NCI-H1417 (cell line): ENCODE results near the gene MEGF6.

Experiments used
- DNase-seq, 3 experiments: peaks; one replicate each; lab custom pipeline; 2025; lab: John Stamatoyannopoulos, UW

Gene MEGF6

DNA sequence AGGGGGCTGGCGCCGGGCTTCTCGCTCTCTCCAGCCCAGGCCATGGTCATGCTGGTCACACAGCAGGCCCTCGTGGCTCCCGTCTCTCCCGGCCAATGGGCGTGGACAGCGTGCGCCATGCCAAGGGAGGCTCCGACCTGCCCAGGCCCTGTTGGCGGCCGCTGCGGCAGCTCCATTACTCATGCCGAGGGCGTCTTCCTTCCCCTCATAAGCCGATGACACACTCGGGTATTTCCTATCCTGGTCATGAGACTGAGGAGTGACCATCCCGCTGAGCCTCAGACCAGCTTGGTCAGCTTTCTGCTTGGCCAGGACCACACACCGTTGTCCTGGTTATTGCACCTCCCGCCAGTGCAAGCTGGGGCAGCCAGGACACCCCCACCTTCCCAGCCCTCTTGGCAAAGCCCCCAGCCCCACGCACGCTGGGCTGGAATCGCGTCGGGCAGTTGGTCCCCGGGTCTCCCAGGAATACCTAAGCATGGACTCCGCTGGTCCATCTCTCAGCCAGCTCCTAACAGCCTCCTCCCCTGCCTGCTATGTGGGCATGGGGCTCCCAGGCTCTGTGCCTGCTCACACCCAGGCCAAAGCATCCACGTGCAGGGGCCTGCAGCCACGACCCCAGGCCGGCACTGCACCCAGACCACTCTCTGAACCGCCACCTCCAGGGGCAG lies 107.0 kb downstream of the MEGF6 start:
- no peak for DNase-seq

DNA sequence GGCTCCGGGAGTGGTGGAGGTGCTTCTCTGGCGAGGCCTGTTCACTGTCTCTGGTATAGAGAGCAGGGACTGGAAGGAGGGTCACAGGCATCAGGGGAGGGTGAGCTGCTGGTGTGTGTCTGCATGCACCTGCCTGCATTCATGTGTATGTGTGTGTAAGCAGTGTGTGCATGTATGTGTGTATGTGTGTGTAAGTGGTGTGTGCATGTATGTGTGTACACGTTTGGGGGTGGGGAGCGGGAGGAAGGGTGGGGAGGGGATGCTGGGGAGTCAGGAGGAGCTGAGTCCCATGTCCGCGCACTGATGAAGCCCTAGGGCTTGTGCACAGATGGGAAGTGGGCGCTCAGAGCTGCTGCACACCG lies 107.8 kb downstream of the MEGF6 start:
- DNase-seq = no peak

DNA sequence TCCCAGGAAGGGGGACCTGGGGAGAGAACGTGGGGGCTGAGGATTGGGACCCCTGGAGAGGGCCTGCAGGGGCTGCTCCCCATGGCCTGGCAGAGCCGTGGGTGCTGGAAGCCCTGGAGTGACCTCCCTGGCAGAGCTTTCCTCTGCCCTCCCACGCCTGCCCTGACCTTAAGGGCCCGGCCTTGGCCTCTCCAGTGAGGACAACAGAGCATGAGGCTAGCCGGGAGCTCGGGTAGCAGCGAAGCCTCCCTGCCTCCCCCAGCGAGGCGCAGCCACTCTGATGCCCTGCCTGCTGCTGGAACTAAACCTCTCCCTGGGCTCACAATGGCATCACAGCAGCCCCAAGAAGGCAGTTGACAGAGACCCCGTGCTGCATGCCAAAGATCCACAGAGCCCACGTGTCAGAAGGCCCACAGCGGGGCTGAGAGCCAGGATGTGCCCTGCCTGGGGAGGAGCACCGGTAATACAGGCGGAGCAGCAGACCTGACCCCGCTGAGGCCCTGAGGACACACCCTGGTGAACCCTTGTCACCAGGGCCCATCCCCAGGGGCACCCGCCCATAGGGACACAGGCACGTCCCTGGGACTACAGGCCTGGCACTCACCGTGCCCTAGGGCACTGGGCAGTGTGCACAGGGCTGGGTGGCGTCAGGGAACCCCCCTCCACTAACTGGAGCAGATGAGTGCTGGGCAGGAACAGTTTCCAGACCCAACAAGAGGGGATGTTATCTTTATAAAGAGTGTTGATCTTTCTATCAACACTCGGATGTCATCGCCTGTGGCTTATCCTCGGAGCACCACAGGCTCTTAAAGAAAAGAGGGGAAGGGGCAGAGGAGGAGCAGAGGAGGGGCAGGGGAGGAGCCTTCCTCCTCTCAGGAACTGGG lies 108.4 kb downstream of the MEGF6 start:
- DNase-seq = no peak

DNA sequence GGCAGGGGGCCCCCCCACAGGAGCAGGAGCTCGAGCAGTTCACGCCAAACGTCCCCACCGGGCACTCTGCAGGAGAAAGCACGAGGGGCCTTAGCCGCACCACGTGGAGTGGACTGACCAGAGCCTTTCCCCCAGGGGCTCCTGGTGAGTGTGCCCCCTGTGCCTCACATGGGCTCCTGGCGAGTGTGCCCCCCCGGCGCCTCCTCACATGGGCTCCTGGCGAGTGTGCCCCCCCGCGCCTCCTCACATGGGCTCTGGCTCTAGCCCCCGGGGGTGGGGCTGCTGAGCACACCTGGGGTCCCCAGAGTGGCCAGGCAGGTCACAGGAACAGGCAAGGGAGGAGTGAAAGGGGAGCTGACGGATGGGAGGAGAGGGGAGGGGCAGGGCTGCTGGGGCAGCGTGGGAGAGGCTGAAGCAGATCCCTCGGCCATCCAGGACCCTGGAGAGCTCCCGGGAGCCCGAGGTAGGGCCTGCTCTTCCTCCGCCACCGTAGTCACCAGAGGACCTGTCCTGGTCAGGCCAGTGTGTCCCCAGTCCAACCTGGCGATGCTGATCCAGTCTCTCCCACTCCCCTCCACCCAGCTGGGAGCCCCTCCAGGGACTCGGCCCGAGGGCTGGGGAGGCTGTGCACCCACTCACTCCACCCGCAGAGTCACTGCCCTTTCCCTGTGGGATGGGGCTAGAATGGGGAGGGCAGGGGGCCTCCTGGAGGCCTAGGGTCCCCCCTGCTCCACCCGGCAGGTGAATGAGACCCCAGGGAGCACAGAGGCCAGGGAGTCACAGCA lies 109.3 kb downstream of the MEGF6 start:
- DNase-seq = peak in 2 of 3 experiments; percentile 9 to 23

DNA sequence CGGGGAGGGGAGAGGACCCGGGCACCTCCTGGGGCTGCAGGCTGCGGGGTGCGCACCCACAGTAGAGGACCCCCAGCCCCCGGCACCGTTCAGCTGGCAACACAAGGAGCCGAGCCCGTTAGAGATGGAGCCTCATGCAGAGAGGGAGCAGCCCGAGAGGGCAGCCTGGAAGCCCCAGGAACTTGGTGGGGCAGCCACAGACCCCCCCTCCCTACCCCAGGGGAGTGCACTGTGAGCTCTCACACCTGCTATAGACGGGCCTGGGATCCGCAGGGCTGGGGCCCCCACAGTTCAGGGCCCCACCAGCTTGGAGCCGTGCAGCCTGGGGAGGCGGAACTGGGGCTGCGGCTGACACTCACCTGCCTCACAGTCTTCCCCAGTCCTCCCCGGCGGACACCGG lies 109.9 kb downstream of the MEGF6 start:
- no peak for DNase-seq

DNA sequence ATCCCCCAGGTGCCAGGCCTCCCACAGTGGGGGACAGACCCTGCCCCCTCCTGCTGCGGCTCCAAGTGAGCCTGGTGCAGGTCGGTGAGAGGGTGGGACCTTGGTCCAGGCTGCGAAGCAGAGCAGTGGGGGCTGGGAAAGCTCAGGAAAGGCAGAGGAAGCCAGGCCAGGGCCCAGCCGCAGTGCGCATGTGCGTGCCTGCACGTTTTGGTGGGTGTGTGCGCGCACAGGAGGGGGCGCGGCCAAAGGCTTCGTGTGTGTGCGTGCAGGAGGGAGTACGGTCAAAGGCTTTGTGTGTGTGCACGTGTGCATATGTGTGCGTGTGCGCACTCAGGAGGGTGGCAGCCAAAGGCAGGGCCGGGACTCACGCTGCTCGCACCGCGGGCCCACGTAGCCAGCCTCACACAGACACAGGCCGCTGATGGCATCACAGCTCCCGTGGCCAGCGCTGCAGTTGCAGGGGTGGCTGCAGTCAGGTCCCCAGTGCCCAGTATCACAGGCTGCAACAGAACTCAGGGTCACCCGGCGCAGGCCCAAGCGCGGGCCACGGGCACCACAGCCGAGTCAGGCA lies 111.0 kb downstream of the MEGF6 start:
- no peak for DNase-seq

DNA sequence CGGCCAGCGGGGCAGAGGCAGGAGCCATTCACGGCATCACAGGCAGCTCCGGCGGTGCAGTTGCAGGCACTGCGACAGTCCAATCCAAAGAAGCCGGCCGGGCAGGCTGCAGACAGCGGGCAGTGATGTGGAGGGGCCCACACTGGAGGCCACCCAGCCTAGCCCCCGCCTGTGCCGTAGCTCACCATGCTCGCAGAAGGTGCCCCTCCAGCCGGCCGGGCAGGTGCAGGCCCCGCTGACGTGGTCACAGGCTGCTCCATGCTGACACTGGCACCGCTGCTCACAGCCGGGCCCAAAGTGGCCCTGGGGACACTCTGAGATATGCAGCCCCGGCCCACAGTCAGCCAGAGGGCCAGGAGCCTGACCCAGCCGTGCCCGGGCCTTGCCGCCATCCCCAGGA lies 111.7 kb downstream of the MEGF6 start:
- DNase-seq = no peak

DNA sequence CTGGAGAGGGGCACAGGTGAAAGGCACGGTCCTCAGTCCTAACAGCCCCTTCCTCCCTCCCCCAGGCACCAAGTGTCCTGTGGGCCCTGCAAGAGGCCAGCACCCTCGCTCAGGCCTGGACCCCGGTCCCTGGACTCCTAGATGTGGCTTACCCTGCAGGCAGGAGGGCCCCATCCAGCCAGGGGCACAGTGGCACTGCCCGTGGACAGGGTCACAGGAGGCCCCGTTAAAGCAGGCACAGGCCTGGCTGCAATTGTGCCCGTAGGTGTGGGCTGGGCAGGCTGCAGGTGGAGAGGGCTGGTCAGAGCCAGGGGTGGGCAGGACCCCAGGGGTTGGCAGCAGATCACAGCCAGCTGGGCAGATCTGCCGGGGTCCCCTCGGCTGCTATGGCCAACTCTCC lies 112.3 kb downstream of the MEGF6 start:
- no peak for DNase-seq

DNA sequence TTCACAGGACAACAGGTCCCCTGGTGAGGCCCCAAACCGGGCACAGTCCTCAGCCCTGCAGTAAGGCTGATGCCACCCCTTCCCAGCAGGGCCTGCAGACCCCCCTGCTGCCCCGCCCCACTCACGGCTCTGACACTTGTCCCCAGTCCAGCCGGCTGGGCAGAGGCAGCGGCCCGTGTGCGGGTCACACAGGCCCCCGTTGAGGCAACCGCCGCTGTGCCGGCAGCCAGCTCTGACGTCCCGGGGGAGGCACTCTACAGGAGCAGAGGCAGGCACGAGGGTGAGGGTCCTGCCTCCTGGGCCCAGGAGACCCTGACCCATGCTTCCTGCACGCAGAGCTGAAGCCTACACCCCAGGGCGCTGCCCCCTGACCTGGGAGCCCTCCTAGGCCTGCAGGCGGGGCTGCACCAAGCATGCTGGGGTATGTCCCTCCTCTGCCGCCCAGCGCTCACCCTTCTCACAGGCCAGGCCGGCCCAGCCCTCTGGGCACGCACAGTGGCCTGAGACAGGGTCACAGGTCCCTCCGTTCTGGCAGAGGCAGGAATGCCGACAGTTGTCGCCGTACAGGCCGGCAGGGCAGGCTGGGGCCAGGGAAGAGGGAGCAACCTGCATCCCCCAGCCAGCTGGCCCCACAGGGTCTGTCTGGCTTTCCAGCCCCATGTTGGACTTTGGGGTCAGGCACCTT lies 112.9 kb downstream of the MEGF6 start:
- no peak for DNase-seq

DNA sequence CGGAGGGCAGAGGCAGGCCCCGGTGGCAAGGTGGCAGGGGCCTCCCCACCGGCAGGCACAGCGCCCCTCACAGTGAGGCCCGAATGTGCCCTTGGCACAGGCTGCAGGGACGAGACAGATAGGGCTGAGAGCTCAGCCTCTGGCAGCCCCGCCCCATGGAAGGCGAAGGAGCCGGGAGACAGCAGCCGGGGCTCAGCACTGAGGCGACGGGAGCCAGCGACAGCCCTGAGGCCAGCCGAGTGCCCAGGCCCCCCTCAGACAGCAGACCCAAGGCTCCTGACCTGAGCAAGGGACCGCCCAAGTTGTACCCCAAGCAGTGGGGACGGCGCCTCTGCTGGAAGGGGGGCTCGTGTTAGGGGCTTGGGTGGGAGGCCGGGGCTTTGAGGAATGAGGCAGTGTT lies 113.8 kb downstream of the MEGF6 start:
- no peak for DNase-seq

DNA sequence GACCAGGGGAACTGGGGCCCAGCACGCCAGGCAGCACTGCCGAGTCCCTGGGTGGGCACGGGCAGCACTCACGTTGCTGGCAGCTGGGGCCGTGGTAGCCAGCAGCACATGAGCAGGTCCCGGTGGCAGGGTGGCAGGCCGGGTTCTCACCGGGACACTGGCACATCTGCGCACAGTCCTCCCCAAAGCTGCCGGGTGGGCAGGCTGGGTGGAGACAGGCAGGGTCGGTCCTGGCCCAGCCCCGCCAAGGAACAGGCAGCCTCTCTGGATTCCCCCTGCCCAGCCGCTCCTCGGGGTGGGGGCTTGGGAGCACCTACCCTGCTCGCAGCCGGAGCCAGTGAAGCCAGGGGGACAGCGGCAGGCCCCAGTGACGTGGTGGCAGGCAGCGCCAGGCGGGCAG lies 114.4 kb downstream of the MEGF6 start:
- DNase-seq = no peak

DNA sequence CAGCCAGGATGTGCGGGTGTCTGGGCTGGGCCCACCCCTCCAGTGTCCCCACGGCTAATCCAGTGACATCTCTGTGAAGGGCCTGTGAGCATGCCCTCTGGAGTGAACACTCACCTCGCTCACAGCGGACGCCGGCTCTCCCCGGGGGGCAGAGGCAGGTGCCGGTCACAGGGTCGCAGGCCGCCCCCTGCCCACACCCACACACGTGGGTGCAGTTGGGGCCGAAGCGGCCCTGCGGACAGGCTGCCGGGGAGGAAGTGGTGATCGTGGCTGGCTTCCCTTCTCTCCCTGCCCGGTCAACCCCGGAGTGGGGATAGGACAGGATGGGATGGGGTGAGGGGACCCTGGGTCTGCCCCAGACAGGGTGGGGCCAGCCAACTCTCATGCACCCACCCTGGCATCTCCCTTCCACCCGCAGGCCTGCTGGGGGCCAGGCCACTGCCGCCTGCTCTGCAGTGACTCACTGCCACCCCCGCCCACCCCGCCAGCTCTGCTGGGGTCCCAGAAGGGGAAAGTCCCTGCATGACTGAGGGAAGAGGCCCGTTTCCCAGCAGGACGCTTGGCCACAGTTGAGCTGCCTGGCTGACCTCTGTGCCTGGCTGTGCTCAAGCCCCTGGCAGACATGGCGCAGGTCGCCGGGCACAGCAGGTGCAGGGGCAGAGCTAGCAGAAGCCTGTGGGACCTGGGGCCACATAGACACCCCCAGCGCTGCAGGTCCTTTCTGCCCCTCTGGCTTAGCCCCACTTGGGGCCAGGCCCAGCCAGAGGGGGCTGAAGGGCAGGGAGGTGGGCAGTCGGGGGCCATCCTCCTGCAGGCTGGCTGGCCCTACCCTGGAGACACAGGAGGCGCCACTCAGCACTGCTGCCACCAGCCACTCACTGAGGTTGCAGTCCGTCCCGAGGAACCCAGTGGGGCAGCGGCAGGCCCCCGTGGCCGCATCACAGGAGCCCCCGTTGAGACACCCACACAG lies 115.2 kb downstream of the MEGF6 start:
- DNase-seq = no peak

DNA sequence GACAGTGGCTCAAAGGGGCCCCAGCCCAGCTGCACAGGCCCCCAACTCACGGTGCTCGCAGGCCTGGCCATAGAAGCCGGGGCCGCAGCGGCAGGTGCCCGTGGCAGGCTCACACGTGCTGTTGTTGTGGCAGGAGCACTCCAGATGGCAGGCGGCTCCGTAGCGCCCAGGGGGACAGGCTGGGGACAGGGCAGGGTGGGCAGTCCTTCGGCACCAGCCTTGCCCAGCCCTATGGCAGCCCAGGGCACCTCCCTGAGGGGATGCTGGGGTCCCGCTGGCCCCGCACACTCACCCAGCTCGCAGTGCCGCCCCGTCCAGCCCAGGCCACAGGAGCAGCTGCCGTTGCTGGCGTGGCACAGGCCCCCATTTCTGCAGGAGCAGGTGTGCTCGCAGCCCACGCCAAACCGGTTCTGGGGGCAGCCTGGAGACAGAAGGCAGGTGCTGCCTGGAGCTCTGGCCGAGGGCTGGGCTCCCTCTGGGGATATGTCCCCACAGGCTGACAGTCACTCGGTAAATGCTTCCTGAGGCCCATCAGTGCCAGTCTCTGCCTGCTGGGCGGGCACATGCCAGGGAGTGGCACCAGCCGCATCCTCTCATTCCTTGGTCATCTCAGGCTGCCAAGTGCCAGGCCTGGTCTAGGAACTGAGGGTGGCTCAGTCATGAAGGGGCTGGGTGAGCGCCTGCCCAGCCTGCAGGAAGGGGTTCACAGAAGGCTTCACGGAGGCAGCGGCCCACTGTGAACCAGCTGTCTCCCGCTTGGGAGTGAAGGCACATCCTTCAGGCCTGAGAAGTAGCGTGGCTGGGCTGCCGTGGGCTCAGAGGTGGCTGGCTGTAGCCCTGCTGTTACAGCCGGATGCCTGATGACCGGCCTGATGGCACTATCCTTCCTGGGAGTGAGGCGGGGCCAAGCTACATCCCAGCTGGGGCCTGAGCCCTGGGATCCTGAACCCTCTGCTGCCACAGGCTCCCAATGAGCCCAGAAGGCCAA lies 116.7 kb downstream of the MEGF6 start:
- peak in 2 of 3 experiments; percentile 81 to 88 for DNase-seq

DNA sequence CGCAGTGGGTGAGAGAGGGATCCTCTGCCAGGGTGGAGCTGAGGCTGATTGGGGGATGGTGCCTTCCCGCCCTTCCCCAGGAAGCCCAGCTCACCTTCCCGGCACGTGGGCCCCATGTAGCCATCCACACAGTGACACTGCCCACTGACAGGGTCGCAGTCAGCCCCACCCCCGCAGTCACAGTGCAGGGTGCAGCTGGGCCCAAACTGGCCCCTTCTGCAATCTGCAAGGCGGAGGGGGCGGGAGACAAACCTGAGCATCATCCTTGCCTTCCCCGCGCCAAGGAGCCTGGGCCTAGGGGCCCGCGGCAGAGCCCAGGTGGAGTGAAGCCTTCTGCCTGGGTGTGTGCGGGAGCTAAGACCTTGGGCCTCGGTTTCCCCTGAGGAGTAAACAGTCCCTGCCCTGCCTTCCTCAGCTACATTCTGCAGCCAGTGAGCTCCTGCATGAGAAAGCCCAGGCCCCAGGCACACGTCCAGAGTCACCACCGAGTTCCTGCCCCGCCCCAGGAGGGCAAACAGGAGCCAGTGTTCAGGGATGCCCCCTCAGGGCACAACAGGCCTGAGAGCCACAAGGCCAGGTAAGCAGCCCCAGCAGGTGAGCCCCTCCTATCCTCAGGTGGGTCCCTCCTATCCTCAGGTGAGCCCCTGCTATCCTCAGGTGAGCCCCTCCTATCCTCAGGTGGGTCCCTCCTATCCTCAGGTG lies 118.6 kb downstream of the MEGF6 start:
- peak in 1 of 3 experiments; percentile 4 for DNase-seq

DNA sequence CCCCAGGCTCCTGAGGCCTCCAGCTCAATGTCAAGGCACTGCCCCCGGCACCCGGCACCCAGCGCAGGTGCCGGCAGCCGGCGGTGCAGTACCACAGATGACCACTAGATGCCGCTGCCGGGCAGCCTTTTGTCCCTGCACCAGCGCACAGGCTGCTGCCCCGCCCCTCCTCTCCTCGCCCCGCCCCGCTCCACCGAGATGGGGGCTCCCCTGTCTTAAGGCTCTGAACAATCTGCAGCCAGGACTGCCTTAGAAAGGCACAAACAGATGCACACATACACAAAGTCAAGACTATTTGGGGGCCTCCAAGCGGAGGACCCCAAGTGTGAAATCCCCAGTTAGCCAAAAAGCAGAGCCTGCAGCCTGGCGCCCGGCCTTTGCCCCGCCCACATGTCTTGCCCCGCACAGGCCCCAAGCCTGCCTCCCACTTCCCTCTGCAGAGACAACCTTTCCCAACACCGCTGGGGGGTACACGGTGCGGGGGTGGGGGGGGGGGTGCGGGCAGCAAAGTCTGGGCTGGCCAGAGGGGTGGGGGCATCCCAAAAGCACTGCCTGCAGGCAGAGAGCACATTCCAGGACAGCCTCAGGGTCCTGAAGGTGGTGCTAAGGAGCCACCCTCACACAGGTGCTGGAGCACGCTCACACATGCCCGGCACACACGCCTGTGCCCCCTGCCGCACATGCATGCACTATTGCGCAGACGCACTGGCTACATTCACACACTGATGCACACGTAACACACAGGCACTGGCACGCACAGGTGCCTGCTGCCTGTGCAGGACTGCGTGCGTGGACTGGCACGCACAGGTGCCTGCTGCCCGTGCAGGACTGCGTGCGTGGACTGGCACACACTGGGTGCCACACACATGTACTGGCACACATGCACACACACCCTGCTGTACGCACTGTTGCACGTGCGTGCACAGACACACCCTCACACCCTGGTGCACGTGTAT lies 119.7 kb downstream of the MEGF6 start:
- DNase-seq = peak; percentile 16 to 72 (median 46)

DNA sequence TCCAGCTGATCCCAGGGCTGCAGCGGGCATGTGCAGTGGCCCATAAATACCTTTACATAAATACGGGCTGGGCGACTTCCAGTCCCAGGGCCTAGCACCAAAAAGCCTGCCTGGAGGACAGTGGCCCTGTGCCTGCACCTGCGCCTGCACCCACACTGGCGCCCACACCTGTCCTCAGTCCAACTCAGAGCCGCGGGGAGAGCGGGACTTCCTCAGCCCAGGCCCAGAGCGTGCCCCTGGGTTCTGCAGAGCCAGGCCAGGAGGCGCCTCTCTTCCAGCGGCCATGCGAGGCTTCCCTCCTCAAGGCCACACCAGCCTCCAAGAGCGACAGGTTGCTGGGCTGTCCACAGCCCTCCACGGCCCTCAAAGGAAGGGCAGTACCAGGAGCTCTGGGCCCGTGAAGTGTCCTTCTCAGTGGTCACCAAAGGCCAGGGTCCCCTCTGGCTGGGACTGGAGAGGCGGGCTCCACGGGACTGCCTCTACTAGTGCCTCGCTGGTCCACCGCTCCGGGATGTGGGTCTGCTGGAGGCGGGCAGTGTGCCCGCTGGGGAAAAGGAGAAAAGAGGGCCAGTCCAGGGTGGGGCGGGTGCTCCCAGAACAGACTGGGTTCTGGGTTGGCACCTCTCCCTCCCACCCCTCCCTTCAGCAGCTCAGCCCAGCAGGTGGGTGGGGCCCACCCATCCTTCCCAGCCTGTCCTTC lies 121.1 kb downstream of the MEGF6 start:
- DNase-seq = no peak

DNA sequence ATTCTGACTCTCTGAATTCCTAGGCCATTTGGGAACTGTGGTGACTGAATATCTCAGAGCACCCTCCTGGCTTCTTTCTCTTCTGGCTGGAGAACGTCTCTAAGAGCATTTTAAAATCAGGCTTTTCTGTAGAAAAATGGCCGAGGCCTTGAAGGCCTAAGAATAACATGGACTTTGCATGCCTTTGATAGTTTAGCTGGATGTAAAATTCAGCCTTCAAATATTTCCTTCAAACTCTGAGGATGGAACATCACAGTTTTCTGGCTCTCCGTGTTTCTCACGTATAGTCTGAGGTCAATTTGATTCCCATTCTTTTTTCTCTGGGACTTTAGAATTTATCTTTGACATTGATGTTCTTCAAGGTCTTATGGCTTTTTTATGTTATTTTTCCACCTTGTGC lies 122.9 kb downstream of the MEGF6 start:
- DNase-seq = no peak
